OCI-LY3 (cell line): ENCODE measurements around the gene CHST12.

Experiments
- EZH2phosphoT487 ChIP-seq: fragments of 200-600 bp; shearing (Covaris generic); IDR thresholded peaks from 2 replicates; pipeline ENCODE4 v1.6.1; 2018; ENCODE audit warnings: antibody characterized with exemption, mixed run types, low read depth
- TF ChIP-seq, protein P1 (sequence below): fragments of 200-600, 300-600 bp; sonication (generic); IDR thresholded peaks from 2 replicates; pipeline ENCODE4 v1.5.1; 2014; ENCODE audit warnings: antibody characterized with exemption, low read length, low read depth

DNA sequence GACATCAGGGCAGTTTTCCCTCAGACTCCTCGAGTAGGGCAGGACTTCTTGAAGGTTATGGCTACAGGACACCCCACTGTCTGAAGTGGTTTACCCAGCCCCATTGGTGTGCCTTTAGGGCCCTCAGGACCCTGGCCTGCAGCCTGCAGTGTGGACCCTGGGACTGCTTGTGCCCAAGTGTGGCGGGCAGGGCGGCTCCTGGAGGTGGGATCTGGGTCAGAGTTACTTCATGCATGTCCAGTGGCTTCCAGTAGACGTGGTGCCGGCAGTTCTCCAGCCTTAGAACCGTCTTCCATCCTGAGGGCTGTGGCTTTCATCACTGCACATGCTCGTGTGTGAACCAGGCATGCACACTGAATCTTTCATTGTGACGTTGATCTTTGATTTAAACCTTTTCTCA is 32.1 kb upstream of the CHST12 start:
- TF ChIP-seq, protein P1, sequence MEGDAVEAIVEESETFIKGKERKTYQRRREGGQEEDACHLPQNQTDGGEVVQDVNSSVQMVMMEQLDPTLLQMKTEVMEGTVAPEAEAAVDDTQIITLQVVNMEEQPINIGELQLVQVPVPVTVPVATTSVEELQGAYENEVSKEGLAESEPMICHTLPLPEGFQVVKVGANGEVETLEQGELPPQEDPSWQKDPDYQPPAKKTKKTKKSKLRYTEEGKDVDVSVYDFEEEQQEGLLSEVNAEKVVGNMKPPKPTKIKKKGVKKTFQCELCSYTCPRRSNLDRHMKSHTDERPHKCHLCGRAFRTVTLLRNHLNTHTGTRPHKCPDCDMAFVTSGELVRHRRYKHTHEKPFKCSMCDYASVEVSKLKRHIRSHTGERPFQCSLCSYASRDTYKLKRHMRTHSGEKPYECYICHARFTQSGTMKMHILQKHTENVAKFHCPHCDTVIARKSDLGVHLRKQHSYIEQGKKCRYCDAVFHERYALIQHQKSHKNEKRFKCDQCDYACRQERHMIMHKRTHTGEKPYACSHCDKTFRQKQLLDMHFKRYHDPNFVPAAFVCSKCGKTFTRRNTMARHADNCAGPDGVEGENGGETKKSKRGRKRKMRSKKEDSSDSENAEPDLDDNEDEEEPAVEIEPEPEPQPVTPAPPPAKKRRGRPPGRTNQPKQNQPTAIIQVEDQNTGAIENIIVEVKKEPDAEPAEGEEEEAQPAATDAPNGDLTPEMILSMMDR = no peak
- TF ChIP-seq EZH2phosphoT487 = no peak
